ENCODE results near the gene VWA8. TPM values are rescaled to one million over a fixed set of nuclear protein-coding genes. Genes with fewer than 3 reads are reported as not detected.

The VWA8 gene
- total and polyA plus RNA-seq, 2 of the 8 experiments (the other 6 are each of a cell fraction or from before 2014, with no cell fraction given), result 5.9 to 19.6 TPM

DNA sequence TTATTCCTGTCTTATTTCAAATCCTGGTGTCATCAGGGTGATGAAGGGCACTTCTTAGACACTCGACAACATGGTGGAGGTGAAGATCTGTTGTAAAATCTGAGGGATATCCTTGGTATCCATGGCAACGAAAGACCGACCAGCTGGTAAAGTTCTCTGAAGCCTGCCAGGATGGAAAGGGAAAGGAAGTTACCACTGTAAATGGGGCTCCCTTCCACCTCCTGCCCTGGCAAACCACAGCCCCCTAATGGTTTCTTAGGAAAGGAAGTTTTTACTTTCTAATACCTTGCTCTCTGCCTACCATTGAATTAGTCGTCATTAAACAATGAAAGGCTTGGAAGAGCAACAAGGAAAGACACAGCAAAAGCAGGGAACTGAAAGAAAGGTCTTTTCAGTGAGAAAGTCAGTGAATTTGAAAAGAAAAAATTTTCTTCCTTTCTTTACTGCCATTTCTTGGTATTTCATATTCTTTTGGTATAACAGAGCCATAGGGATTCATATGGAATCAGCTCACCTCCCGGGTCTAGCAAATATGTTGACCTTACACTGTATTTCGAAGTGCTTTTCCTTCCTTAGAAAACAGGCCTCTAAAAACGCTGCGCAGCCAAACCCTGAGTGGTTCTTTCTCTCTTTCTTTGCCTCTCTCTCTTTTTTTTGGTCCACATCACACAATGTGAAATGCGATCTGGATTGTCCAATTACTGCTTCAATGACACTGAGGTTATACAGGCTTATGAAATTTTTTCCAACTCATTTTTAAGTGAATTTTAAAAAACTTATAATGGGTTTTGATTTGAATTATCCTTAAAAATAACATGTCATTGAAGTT, 392.6 kb downstream of the VWA8 start:
- H3K27ac ChIP-seq (ENCODE audit: low read depth, low read length), result no peak overlapping the region
- H4K8ac ChIP-seq (ENCODE audit: extremely low read depth, insufficient read depth, low read length), result no peak overlapping the region
- H3K79me1 ChIP-seq (ENCODE audit: low read depth, low read length), result no peaks in the 10 kb centered on the region
- peaks cover 0 to 12% of the 10 kb centered on the region in 2 experiments; a peak in 2 of 4 replicates for H3K9me3 ChIP-seq (ENCODE audit: insufficient read depth in 2 of 2, low read depth in 1 of 2, low read length in 1 of 2)
- H3K23ac ChIP-seq (ENCODE audit: insufficient read length), result no peak overlapping the region
- peaks cover 0 to 3% (median 0%) of the 10 kb centered on the region in 4 experiments; a peak in 1 of 8 replicates for H3K36me3 ChIP-seq (ENCODE audit: control insufficient read depth in 2 of 4, insufficient read depth in 4 of 4, low read length in 3 of 4)
- no peak overlapping the region for H3K4me2 ChIP-seq (ENCODE audit: insufficient read depth in 1 of 2, low read depth in 2 of 2, low read length in 2 of 2)
- POLR2A ChIA-PET (ENCODE audit: partially characterized antibody), result no interaction called here
- no peak overlapping the region for H4K91ac ChIP-seq (replicated peaks; ENCODE audit: insufficient read length, low read length)
- no peaks in the 10 kb centered on the region for H4K20me1 ChIP-seq (replicated peaks in 1 of 2; ENCODE audit: control insufficient read depth in 1 of 2, insufficient read depth in 2 of 2, low read length in 2 of 2)
- no peak overlapping the region for H3K56ac ChIP-seq (replicated peaks; ENCODE audit: insufficient read length, low read depth, low read length)
- H2AFZ ChIP-seq (ENCODE audit: low read length), result no peak overlapping the region
- no peak overlapping the region for H3K14ac ChIP-seq (ENCODE audit: insufficient read length)
- no peak overlapping the region for H2BK20ac ChIP-seq (ENCODE audit: low read length)
- no peaks in the 10 kb centered on the region for H3K79me2 ChIP-seq (ENCODE audit: control insufficient read depth in 1 of 2, insufficient read depth in 2 of 2, low read length in 2 of 2)
- FAIRE-seq, result no peak
- peaks cover 0 to 4% (median 2%) of the 10 kb centered on the region in 4 experiments; a peak in 3 of 7 replicates for H3K4me1 ChIP-seq (replicated peaks in 1 of 4; ENCODE audit: control insufficient read depth in 3 of 4, insufficient read depth in 4 of 4, low read length in 3 of 4)
- no peak overlapping the region for H2BK5ac ChIP-seq (ENCODE audit: low read depth, low read length)
- H2BK15ac ChIP-seq (ENCODE audit: low read length), result no peak overlapping the region
- TF ChIP-seq RAD21 (IDR thresholded peaks at IDR 0.05 in 1 of 2, conservative IDR thresholded peaks at IDR 0.05 in 1 of 2; ENCODE audit: low read depth in 2 of 2, low read length in 2 of 2), result peak; percentile 18 to 30; a peak in 3 of 4 replicates
- TF ChIP-seq, protein P1, sequence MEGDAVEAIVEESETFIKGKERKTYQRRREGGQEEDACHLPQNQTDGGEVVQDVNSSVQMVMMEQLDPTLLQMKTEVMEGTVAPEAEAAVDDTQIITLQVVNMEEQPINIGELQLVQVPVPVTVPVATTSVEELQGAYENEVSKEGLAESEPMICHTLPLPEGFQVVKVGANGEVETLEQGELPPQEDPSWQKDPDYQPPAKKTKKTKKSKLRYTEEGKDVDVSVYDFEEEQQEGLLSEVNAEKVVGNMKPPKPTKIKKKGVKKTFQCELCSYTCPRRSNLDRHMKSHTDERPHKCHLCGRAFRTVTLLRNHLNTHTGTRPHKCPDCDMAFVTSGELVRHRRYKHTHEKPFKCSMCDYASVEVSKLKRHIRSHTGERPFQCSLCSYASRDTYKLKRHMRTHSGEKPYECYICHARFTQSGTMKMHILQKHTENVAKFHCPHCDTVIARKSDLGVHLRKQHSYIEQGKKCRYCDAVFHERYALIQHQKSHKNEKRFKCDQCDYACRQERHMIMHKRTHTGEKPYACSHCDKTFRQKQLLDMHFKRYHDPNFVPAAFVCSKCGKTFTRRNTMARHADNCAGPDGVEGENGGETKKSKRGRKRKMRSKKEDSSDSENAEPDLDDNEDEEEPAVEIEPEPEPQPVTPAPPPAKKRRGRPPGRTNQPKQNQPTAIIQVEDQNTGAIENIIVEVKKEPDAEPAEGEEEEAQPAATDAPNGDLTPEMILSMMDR (IDR thresholded peaks at IDR 0.05; ENCODE audit: control extremely low read depth in 1 of 3, insufficient read depth in 1 of 3, low read depth in 1 of 3, low read length in 3 of 3), result peak in 1 of 3 experiments; percentile 6; a peak in 1 of 4 replicates
- TF ChIP-seq CHD1 (IDR thresholded peaks at IDR 0.05; ENCODE audit: low read depth, low read length), result no peak
- DNase-seq (ENCODE audit: low read depth in 1 of 2, low spot score in 2 of 2), result no peak
- H2BK12ac ChIP-seq (ENCODE audit: low read depth, low read length), result no peak overlapping the region
- H2BK120ac ChIP-seq (replicated peaks; ENCODE audit: low read depth, low read length), result no peak overlapping the region
- H3K18ac ChIP-seq (ENCODE audit: extremely low read depth, low read length), result no peak overlapping the region
- H3K27me3 ChIP-seq (replicated peaks in 1 of 4; ENCODE audit: control insufficient read depth in 3 of 4, extremely low read depth in 1 of 4, insufficient read depth in 3 of 4, low read length in 3 of 4), result no peaks in the 10 kb centered on the region
- no peak overlapping the region for H3K9ac ChIP-seq (replicated peaks in 1 of 4; ENCODE audit: extremely low read depth in 1 of 4, low read depth in 3 of 4, low read length in 3 of 4)
- no peak overlapping the region for H4K5ac ChIP-seq (ENCODE audit: insufficient read length, low read depth, low read length)
- H3K23me2 ChIP-seq (ENCODE audit: low read depth, low read length), result no peaks in the 10 kb centered on the region
- H2AK5ac ChIP-seq (ENCODE audit: low read depth, low read length), result no peak overlapping the region
- 83% methylated on average over 9 of the region's 9 CpGs; no CpG with 5 or more reads in 1 of the 2 experiments for WGBS, 2 experiments (ENCODE audit: extremely low coverage in 1 of 2, insufficient coverage in 1 of 2, insufficient read length in 1 of 2, insufficient replicate concordance in 2 of 2, low coverage in 1 of 2, low lambda C conversion rate in 2 of 2, missing lambda C conversion rate in 1 of 2)
- H3K4ac ChIP-seq (replicated peaks; ENCODE audit: insufficient read length, low read depth, low read length), result no peak overlapping the region
- CTCF ChIA-PET (ENCODE audit: partially characterized antibody), result no interaction called here
- no peak overlapping the region for H3K4me3 ChIP-seq (ENCODE audit: extremely low read depth in 1 of 4, insufficient read depth in 2 of 4, low read depth in 3 of 4, low read length in 4 of 4)
